Activated CD4-positive, alpha-beta T cell treated with anti-CD3 and anti-CD28 coated beads, Interleukin-2, amount 10 ng/mL, durations not matched to agents 7 days and 5 days (primary cell): Measurements from ENCODE around the gene CDC37. TPM values are rescaled to one million over a fixed set of nuclear protein-coding genes. Genes with fewer than 3 reads are reported as not detected.

Source experiments
- microRNA-seq: library from miRNA; unstranded; fragments of <30 nt; microRNA quantifications from one replicate; pipeline ENCODE4 v1.2.0, GENCODE V29; 2021; ENCODE audit warnings: borderline microRNAs expressed, borderline replicate concordance
- total RNA-seq, 2 experiments: library from RNA; stranded (reverse); gene quantifications; one replicate each; pipeline ENCODE4 v1.2.3, GENCODE V29; 2021

Gene CDC37
- total RNA-seq, 2 experiments from 2014 or later = 200 to 205 TPM

Small RNAs within 50 kb of the gene (microRNA-seq; reads per million reads assigned to microRNA genes)
- gene MIR1181 = 0.63 reads per million

Other genes with a start within 250 kb of the CDC37 start
- gene DNMT1, start 208.6 kb downstream of the CDC37 start, total RNA-seq = 100 to 1,000 TPM; 375 to 404 TPM
- 1 to 10 TPM; 6.1 to 6.5 TPM for gene S1PR2, start 172.2 kb downstream of the CDC37 start, total RNA-seq
- gene MRPL4, start 151.3 kb downstream of the CDC37 start, total RNA-seq = 10 to 100 TPM; 58.7 to 67.9 TPM
- 1 to 10 TPM; 8.0 to 9.0 TPM for gene ICAM1, start 132.4 kb downstream of the CDC37 start, total RNA-seq
- gene ICAM4, start 116.6 kb downstream of the CDC37 start, total RNA-seq = 1 to 10 TPM; 1.4 to 1.8 TPM
- under 1 TPM; 0.12 to 0.17 TPM for gene ICAM5, start 113.6 kb downstream of the CDC37 start, total RNA-seq
- 1 to 10 TPM; 1.6 to 3.4 TPM for gene ZGLP1, start 93.7 kb downstream of the CDC37 start, total RNA-seq
- gene FDX2, start 87.5 kb downstream of the CDC37 start, total RNA-seq = 1 to 10 TPM; 5.5 to 9.0 TPM
- 10 to 100 TPM; 69.3 to 75.6 TPM for gene RAVER1, start 70.0 kb downstream of the CDC37 start, total RNA-seq
- 100 to 1,000 TPM; 230 to 233 TPM for gene ICAM3, start 63.9 kb downstream of the CDC37 start, total RNA-seq
- 100 to 1,000 TPM; 251 to 263 TPM for gene TYK2, start 23.0 kb downstream of the CDC37 start, total RNA-seq
- gene PDE4A, start 17.0 kb upstream of the CDC37 start, total RNA-seq = 10 to 100 TPM; 12.7 to 14.3 TPM
- 10 to 100 TPM; 68.3 to 93.8 TPM for gene KEAP1, start 99.8 kb upstream of the CDC37 start, total RNA-seq
- not detected for gene S1PR5, start 113.9 kb upstream of the CDC37 start, total RNA-seq
- gene ATG4D, start 140.4 kb upstream of the CDC37 start, total RNA-seq = 10 to 100 TPM; 40.0 to 41.4 TPM
- gene KRI1, start 162.5 kb upstream of the CDC37 start, total RNA-seq = 10 to 100 TPM; 68.1 to 78.4 TPM
- gene CDKN2D, start 165.4 kb upstream of the CDC37 start, total RNA-seq = 10 to 100 TPM; 78.6 to 88.9 TPM
- gene AP1M2, start 183.8 kb upstream of the CDC37 start, total RNA-seq = not detected
- 100 to 1,000 TPM; 162 to 189 TPM for gene SLC44A2, start 222.0 kb upstream of the CDC37 start, total RNA-seq